ENCODE measurements around the gene HOXB6.

HOXB6 gene

GRCh38 chr17:48594538-48595277 lies 10.1 kb downstream of the HOXB6 start:
- no peak for DNase-seq (ENCODE audit: low read depth)

GRCh38 chr17:48593840-48594537 lies 10.8 kb downstream of the HOXB6 start:
- peak; percentile 57 for DNase-seq (ENCODE audit: low read depth)

GRCh38 chr17:48593126-48593829 lies 11.5 kb downstream of the HOXB6 start, which contains the start of gene HOXB5:
TSS of gene HOXB5 (minus strand) at chr17:48593779. CDS start at chr17:48593682, 97 bp downstream.
- no peak for DNase-seq (ENCODE audit: low read depth)

- no peak for DNase-seq (ENCODE audit: low read depth)
Observed at GRCh38 chr17:48592577-48592976, 12.2 kb downstream of the HOXB6 start.

- no peak for DNase-seq (ENCODE audit: low read depth)
Observed at GRCh38 chr17:48592057-48592514, 12.7 kb downstream of the HOXB6 start.

GRCh38 chr17:48591255-48592056 lies 13.3 kb downstream of the HOXB6 start:
- DNase-seq (ENCODE audit: low read depth), result no peak

- no peak for DNase-seq (ENCODE audit: low read depth)
Observed at GRCh38 chr17:48590607-48591161, 14.1 kb downstream of the HOXB6 start.

- DNase-seq (ENCODE audit: low read depth), result no peak
Observed at GRCh38 chr17:48589831-48590606, 14.8 kb downstream of the HOXB6 start, which contains the start of gene HOXB3. TSS of gene HOXB3 (minus strand) at chr17:48590241. CDS start at chr17:48552474, 37,767 bp downstream.

- no peak for DNase-seq (ENCODE audit: low read depth)
Observed at GRCh38 chr17:48589060-48589830, 15.5 kb downstream of the HOXB6 start.

- DNase-seq (ENCODE audit: low read depth), result no peak
Observed at GRCh38 chr17:48588528-48588927, 16.3 kb downstream of the HOXB6 start.

- no peak for DNase-seq (ENCODE audit: low read depth)
Observed at GRCh38 chr17:48588074-48588415, 16.7 kb downstream of the HOXB6 start.

GRCh38 chr17:48587276-48588073 lies 17.3 kb downstream of the HOXB6 start:
- DNase-seq (ENCODE audit: low read depth), result no peak

- DNase-seq (ENCODE audit: low read depth), result no peak
Observed at GRCh38 chr17:48586355-48587258, 18.2 kb downstream of the HOXB6 start.

GRCh38 chr17:48584223-48584741 lies 20.5 kb downstream of the HOXB6 start:
- DNase-seq (ENCODE audit: low read depth), result no peak

- no peak for DNase-seq (ENCODE audit: low read depth)
Observed at GRCh38 chr17:48583708-48584222, 21.0 kb downstream of the HOXB6 start.

- DNase-seq (ENCODE audit: low read depth), result no peak
Observed at GRCh38 chr17:48582750-48583069, 22.1 kb downstream of the HOXB6 start.

- DNase-seq (ENCODE audit: low read depth), result no peak
Observed at GRCh38 chr17:48579760-48580554, 24.8 kb downstream of the HOXB6 start.

Measured in iris pigment epithelial cell (primary cell).